Stimulated activated naive CD8-positive, alpha-beta T cell treated with anti-CD3 and anti-CD28 coated beads, Interleukin-15, Interleukin-2, amounts not matched to agents 100 ng/mL and 50 ng/mL, for 24 hours (primary cell): Measurements from ENCODE around the gene VILL.
"Not testable (repeated sequence)": the region's sequence is repeated elsewhere in the genome, so short reads cannot be mapped to it uniquely, and the experiment has no call there.

Experiments used
- H3K27ac Mint-ChIP-seq: one replicate; pipeline ENCODE4 v1.8.0; 2021; ENCODE audit warnings: mild to moderate bottlenecking, mixed read lengths
- H3K27me3 Mint-ChIP-seq: one replicate; pipeline ENCODE4 v1.8.0; 2021; ENCODE audit warnings: mixed read lengths
- H3K36me3 Mint-ChIP-seq: one replicate; pipeline ENCODE4 v1.8.0; 2021; ENCODE audit warnings: low read depth, mixed read lengths
- H3K4me1 Mint-ChIP-seq: one replicate; pipeline ENCODE4 v1.8.0; 2021; ENCODE audit warnings: low read depth, mixed read lengths
- H3K4me3 Mint-ChIP-seq: one replicate; pipeline ENCODE4 v1.8.0; 2021; ENCODE audit warnings: mild to moderate bottlenecking, mixed read lengths
- H3K9me3 Mint-ChIP-seq: one replicate; pipeline ENCODE4 v1.8.0; 2021; ENCODE audit warnings: mixed read lengths

Gene VILL

GRCh38 chr3:37988376-37988775 is 2.2 kb upstream of the VILL start:
- not testable (repeated sequence) for H3K27me3 Mint-ChIP-seq, H3K36me3 Mint-ChIP-seq, H3K4me3 Mint-ChIP-seq, H3K27ac Mint-ChIP-seq, H3K9me3 Mint-ChIP-seq, H3K4me1 Mint-ChIP-seq

- Mint-ChIP-seq H3K4me1 (peaks cover 8% of the 10 kb centered on the region), H3K27me3 (no peaks in the 10 kb centered on the region), H3K36me3 (no peaks in the 10 kb centered on the region), H3K27ac (no peak overlapping the region), H3K9me3 (no peaks in the 10 kb centered on the region), H3K4me3 (no peak overlapping the region)
These were observed 1.6 kb upstream of the VILL start for GRCh38 chr3:37988931-37989525.

- Mint-ChIP-seq H3K27ac (no peak overlapping the region), H3K27me3 (no peaks in the 10 kb centered on the region), H3K36me3 (no peaks in the 10 kb centered on the region), H3K4me3 (no peak overlapping the region), H3K9me3 (no peaks in the 10 kb centered on the region), H3K4me1 (peaks cover 14% of the 10 kb centered on the region)
These were observed 635 bp upstream of the VILL start for GRCh38 chr3:37989821-37990480.

GRCh38 chr3:37991109-37991508 is 523 bp downstream of the VILL start:
- H3K27ac Mint-ChIP-seq = no peak overlapping the region

GRCh38 chr3:37991823-37992222 is 1.2 kb downstream of the VILL start:
- Mint-ChIP-seq H3K27ac (no peak overlapping the region), H3K9me3 (no peaks in the 10 kb centered on the region), H3K4me1 (peaks cover 33% of the 10 kb centered on the region), H3K36me3 (peaks cover 8% of the 10 kb centered on the region), H3K4me3 (no peak overlapping the region), H3K27me3 (no peaks in the 10 kb centered on the region)

More at GRCh38 chr3:37991109-37991508, 523 bp downstream of the VILL start:
- H3K36me3 Mint-ChIP-seq = peaks cover under 1% of the 10 kb centered on the region
- H3K9me3 Mint-ChIP-seq = no peaks in the 10 kb centered on the region
- H3K27me3 Mint-ChIP-seq = no peaks in the 10 kb centered on the region
- H3K4me3 Mint-ChIP-seq = no peak overlapping the region
- H3K4me1 Mint-ChIP-seq = peaks cover 26% of the 10 kb centered on the region

- Mint-ChIP-seq H3K27me3 (no peaks in the 10 kb centered on the region), H3K4me3 (peak overlapping the region; percentile 7), H3K27ac (peak overlapping the region; percentile 46), H3K4me1 (peaks cover 39% of the 10 kb centered on the region), H3K9me3 (no peaks in the 10 kb centered on the region), H3K36me3 (peaks cover 11% of the 10 kb centered on the region)
These were observed 1.9 kb downstream of the VILL start for GRCh38 chr3:37992271-37993066.

GRCh38 chr3:37993067-37993455 is 2.5 kb downstream of the VILL start:
- Mint-ChIP-seq H3K27me3 (no peaks in the 10 kb centered on the region), H3K4me1 (peaks cover 42% of the 10 kb centered on the region), H3K36me3 (peaks cover 11% of the 10 kb centered on the region), H3K9me3 (no peaks in the 10 kb centered on the region), H3K4me3 (peak overlapping the region; percentile 89), H3K27ac (peak overlapping the region; percentile 46)

- Mint-ChIP-seq H3K27me3 (no peaks in the 10 kb centered on the region), H3K27ac (peak overlapping the region; percentile 91), H3K4me3 (peak overlapping the region; percentile 89), H3K36me3 (peaks cover 11% of the 10 kb centered on the region), H3K9me3 (no peaks in the 10 kb centered on the region), H3K4me1 (peaks cover 46% of the 10 kb centered on the region)
These were observed 2.9 kb downstream of the VILL start for GRCh38 chr3:37993460-37993819.

- Mint-ChIP-seq H3K4me1 (peaks cover 51% of the 10 kb centered on the region), H3K27ac (peak overlapping the region; percentile 91), H3K4me3 (peak overlapping the region; percentile 89), H3K27me3 (no peaks in the 10 kb centered on the region), H3K9me3 (no peaks in the 10 kb centered on the region), H3K36me3 (peaks cover 11% of the 10 kb centered on the region)
These were observed 3.4 kb downstream of the VILL start for GRCh38 chr3:37993820-37994638.

GRCh38 chr3:37994639-37994972 is 4.0 kb downstream of the VILL start:
- Mint-ChIP-seq H3K27ac (peak overlapping the region; percentile 91), H3K27me3 (no peaks in the 10 kb centered on the region), H3K36me3 (peaks cover 14% of the 10 kb centered on the region), H3K4me1 (peaks cover 56% of the 10 kb centered on the region), H3K9me3 (no peaks in the 10 kb centered on the region), H3K4me3 (peak overlapping the region; percentile 89)

GRCh38 chr3:37995652-37996641 is 5.4 kb downstream of the VILL start:
- H3K27ac Mint-ChIP-seq = peak overlapping the region; percentile 91
- H3K36me3 Mint-ChIP-seq = peaks cover 17% of the 10 kb centered on the region
- peaks cover 58% of the 10 kb centered on the region for H3K4me1 Mint-ChIP-seq
- H3K9me3 Mint-ChIP-seq = no peaks in the 10 kb centered on the region
- peak overlapping the region; percentile 89 for H3K4me3 Mint-ChIP-seq
- no peaks in the 10 kb centered on the region for H3K27me3 Mint-ChIP-seq

GRCh38 chr3:37996785-37997301 is 6.3 kb downstream of the VILL start:
- peak overlapping the region; percentile 62 for H3K27ac Mint-ChIP-seq

GRCh38 chr3:37997342-37997741 is 6.8 kb downstream of the VILL start:
- Mint-ChIP-seq H3K9me3 (no peaks in the 10 kb centered on the region), H3K27ac (no peak overlapping the region), H3K27me3 (no peaks in the 10 kb centered on the region), H3K4me1 (peaks cover 58% of the 10 kb centered on the region), H3K4me3 (no peak overlapping the region), H3K36me3 (peaks cover 17% of the 10 kb centered on the region)

More at GRCh38 chr3:37996785-37997301, 6.3 kb downstream of the VILL start:
- Mint-ChIP-seq H3K36me3 (peaks cover 17% of the 10 kb centered on the region), H3K27me3 (no peaks in the 10 kb centered on the region), H3K4me3 (no peak overlapping the region), H3K9me3 (no peaks in the 10 kb centered on the region), H3K4me1 (peaks cover 58% of the 10 kb centered on the region)
